Measurements from ENCODE around the gene NDRG3. TPM values are rescaled to one million over a fixed set of nuclear protein-coding genes. Genes with fewer than 3 reads are reported as not detected.
"Not testable (repeated sequence)": the region's sequence is repeated elsewhere in the genome, so short reads cannot be mapped to it uniquely, and the experiment has no call there.

The NDRG3 gene
- total RNA-seq, 2 experiments from 2014 or later, result 32.8 to 41.2 TPM

DNA sequence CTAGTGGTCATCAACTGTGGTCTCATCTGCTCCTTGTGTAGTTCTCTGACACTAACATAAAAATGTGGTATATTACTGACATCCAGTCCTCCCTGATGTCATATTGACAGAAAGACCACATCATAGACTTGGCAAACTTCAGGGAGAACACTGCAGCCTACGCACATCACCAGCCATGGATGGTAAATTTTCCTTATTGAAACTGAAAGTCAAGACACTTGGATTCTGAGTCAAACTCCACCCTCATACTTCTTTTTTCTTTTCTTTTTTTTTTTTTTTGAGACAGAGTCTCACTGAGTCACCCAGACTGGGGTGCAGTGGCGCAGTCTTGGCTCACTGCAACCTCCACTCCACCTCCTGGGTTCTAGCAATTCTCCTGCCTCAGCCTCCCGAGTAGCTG, 25.4 kb downstream of the NDRG3 start:
- POLR2A ChIA-PET, result no interaction called here
- Mint-ChIP-seq H3K27me3 (no peaks in the 10 kb centered on the region), H3K4me3 (no peak overlapping the region), H3K27ac (no peak overlapping the region), H3K36me3 (ENCODE audit: low read depth) (peaks cover 13% of the 10 kb centered on the region), H3K4me1 (peaks cover 12% of the 10 kb centered on the region), H3K9me3 (no peaks in the 10 kb centered on the region)
- CTCF ChIA-PET, result interaction anchor here (1.1 kb wide), 1 partner anchor 34 kb away, joined by 3 read pairs; no protein-coding TSS in a partner anchor
- DNase-seq, result no peak

DNA sequence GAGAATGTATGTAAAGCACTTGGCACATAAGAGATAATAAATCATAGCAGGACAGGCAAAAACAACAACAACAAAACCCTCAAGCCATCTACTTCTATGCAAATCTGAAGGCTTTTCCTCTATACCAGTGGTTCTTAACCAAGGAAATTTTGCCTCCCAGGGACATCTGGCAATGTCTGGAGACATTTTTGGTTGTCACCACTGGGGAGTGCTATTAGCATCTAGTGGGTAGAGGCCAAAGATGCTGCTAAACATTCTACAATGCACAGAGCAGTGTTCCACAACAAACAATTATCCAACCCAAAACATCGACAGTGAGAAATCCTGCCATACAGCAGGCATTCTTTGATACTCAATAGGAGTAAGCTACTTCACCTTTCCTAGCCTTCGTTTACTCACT, 28.2 kb downstream of the NDRG3 start:
- ChIA-PET CTCF (interaction anchor here (0.7 to 1.8 kb wide), 4 partner anchors 12 to 37 kb away, joined by 3 to 4 read pairs (median 3); no protein-coding TSS in a partner anchor), POLR2A (interaction anchor here (0.6 kb wide), 1 partner anchor 94 kb away, joined by 11 read pairs; no protein-coding TSS in a partner anchor)
- no peak overlapping the region for H3K4me3 Mint-ChIP-seq
- DNase-seq, result peak; percentile 21
- H3K27ac Mint-ChIP-seq, result no peak overlapping the region
- H3K4me1 Mint-ChIP-seq, result peaks cover 12% of the 10 kb centered on the region
- H3K36me3 Mint-ChIP-seq (ENCODE audit: low read depth), result peaks cover 13% of the 10 kb centered on the region
- H3K9me3 Mint-ChIP-seq, result no peaks in the 10 kb centered on the region
- no peaks in the 10 kb centered on the region for H3K27me3 Mint-ChIP-seq

DNA sequence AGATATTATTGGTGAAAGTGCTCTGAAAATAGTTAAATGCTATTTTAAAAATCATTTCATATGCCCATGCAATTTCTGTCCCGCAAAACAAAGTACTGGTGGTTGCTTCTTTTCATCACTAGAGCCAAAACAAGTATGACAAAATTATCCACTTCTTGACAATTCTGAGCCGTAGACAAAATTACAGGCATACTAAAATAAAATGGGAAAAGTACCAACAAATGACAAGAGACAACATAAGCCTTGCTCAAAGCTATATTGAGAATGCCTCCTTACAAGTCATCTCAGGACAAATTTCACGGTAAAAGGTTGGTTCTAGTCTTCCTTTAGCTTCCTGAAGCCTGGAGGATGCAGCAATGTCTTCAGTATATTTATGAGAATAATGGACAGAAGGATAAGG, 28.9 kb downstream of the NDRG3 start:
- Mint-ChIP-seq H3K9me3 (no peaks in the 10 kb centered on the region), H3K27me3 (no peaks in the 10 kb centered on the region), H3K36me3 (ENCODE audit: low read depth) (peaks cover 13% of the 10 kb centered on the region), H3K27ac (no peak overlapping the region), H3K4me3 (no peak overlapping the region), H3K4me1 (peaks cover 12% of the 10 kb centered on the region)
- ChIA-PET CTCF (interaction anchor here (0.9 kb wide), 1 partner anchor 38 kb away, joined by 3 read pairs; no protein-coding TSS in a partner anchor), POLR2A (no interaction called here)
- no peak for DNase-seq

DNA sequence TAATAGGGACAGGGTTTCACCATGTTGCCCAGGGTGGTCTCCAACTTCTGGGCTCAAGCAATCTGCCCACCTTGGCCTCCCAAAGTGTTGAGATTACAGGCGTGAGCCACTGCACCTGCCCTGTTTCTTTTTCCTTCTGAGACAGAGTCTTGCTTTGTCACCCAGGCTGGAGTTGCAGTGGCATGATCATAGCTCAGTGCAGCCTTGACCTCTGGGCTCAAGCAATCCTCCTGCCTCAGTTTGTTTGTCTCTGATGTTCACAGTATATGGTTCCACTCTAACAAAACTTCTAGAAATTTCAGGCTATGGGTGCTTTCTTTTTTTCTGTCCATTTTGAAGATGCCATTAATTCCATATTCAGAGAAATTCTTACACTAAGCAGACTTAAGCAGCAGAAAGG, 33.1 kb downstream of the NDRG3 start:
- Mint-ChIP-seq H3K27ac (no peak overlapping the region), H3K4me3 (no peak overlapping the region), H3K4me1 (no peaks in the 10 kb centered on the region), H3K9me3 (no peaks in the 10 kb centered on the region), H3K36me3 (ENCODE audit: low read depth) (no peaks in the 10 kb centered on the region), H3K27me3 (no peaks in the 10 kb centered on the region)
- ChIA-PET CTCF (no interaction called here), POLR2A (no interaction called here)
- no peak for DNase-seq

DNA sequence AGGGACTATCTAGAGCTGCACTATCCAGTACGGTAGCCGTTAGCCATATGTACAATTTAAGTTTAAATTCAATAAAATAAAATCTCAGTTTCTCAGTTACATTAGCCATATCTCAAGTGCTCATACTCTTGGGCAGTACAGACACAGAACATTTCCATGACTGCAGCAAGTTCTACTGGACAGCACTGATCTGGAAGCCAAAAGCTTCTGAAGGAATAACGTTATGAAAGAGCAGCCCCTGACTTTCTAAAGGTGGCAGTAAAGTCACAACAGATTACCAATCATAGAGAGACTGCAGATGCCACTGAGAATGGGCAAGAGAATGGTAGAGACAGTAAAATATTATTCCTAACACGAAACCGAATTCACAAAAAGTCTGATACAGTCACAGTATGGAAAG, 36.8 kb downstream of the NDRG3 start:
- Mint-ChIP-seq H3K27ac (no peak overlapping the region), H3K36me3 (ENCODE audit: low read depth) (peaks cover 2% of the 10 kb centered on the region), H3K4me1 (peaks cover 2% of the 10 kb centered on the region), H3K9me3 (no peaks in the 10 kb centered on the region), H3K4me3 (no peak overlapping the region), H3K27me3 (no peaks in the 10 kb centered on the region)
- CTCF ChIA-PET, result interaction anchor here (0.6 kb wide), 1 partner anchor 272 kb away, joined by 3 read pairs; no protein-coding TSS in a partner anchor
- POLR2A ChIA-PET, result no interaction called here
- DNase-seq, result no peak

DNA sequence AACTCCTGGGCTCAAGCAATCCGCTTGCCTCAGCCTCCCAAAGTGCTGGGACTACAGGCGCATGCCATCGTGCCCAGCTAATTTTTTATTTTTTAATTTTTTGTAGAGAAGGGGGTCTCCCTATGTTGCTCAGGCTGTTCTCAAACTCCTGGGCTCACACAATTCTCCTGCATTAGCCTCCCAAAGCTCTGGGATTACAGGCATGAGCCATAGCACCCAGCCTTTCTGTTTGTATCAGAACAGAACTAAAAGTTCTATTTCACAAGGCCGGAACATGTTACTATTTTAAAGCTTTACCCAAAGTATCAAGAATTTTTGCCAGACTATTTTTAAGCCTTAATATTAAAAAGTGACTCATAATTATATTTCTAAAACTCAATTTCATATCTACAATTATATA, 42.4 kb downstream of the NDRG3 start:
- no peak for DNase-seq
- ChIA-PET POLR2A (no interaction called here), CTCF (no interaction called here)
- Mint-ChIP-seq H3K4me3 (no peak overlapping the region), H3K27me3 (no peaks in the 10 kb centered on the region), H3K9me3 (no peaks in the 10 kb centered on the region), H3K27ac (no peak overlapping the region), H3K36me3 (ENCODE audit: low read depth) (peaks cover 2% of the 10 kb centered on the region), H3K4me1 (peaks cover 2% of the 10 kb centered on the region)

DNA sequence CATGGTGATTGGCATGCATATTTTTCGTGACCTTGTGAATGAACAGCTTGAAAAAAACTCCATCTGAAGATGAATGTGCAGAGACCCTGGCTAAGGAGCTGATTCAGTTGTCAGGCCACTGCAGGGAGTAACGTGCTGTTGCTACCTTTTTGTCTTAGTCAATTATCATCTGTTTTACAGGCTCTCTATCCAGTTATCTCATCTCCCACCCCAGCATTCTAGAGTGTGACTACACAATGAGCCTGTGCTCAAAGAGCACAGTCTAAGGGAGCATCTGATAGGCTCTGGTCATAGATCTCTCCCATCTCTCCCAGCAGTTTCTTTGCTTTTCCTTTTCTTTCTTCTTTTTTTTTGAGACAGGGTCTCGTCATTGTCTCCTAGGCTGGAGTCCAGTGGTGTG, 45.5 kb downstream of the NDRG3 start:
- no peak for DNase-seq
- Mint-ChIP-seq H3K4me1 (no peaks in the 10 kb centered on the region), H3K27ac (no peak overlapping the region), H3K27me3 (no peaks in the 10 kb centered on the region), H3K4me3 (no peak overlapping the region), H3K36me3 (ENCODE audit: low read depth) (no peaks in the 10 kb centered on the region), H3K9me3 (no peaks in the 10 kb centered on the region)
- ChIA-PET POLR2A (no interaction called here), CTCF (interaction anchor here (0.7 to 1.6 kb wide), 2 partner anchors 11 to 87 kb away, joined by 3 read pairs; no protein-coding TSS in a partner anchor)

DNA sequence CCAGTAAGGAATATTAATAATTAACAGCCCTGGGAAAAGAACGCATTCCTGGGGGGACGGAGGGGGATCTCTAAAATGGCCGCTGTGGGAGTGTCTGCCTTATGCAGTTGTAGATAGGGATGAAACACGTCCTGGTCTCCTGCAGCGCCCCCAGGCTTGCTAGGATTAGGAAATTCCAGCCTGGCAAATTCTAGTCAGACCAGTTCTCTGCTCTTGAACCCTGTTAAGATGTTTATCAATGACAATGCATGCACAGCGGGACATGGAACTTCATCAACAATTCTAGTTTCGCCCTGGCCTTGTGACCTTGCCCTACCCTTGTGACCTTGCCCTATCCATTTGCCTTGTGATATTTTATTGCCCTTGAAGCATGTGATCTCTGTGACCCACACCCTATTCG, 50.4 kb downstream of the NDRG3 start:
- H3K27me3 Mint-ChIP-seq; H3K9me3 Mint-ChIP-seq; H3K4me1 Mint-ChIP-seq; H3K36me3 Mint-ChIP-seq (ENCODE audit: low read depth); H3K4me3 Mint-ChIP-seq; DNase-seq; POLR2A ChIA-PET; H3K27ac Mint-ChIP-seq: not testable (repeated sequence)
- CTCF ChIA-PET, result interaction anchor here (1.2 kb wide), 1 partner anchor 11 kb away, joined by 3 read pairs; no protein-coding TSS in a partner anchor

DNA sequence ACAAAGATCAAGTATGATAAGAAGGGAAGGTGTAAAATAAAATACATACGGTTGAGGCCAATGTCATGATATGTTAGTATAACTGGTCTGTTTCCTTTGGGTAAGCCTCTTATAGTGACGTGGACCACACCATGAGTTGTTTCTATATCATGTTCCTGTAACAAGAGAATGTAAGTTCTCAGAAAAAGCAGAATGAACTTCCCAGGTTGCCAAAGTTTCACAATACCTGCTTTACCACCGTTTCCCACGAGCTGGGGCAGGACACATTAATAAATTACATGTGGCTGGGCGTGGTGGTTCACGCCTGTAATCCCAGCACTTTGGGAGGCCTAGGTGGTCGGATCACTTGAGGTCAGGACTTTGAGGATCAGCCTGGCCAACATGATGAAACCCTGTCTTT, 57.3 kb downstream of the NDRG3 start:
- no peak for DNase-seq

DNA sequence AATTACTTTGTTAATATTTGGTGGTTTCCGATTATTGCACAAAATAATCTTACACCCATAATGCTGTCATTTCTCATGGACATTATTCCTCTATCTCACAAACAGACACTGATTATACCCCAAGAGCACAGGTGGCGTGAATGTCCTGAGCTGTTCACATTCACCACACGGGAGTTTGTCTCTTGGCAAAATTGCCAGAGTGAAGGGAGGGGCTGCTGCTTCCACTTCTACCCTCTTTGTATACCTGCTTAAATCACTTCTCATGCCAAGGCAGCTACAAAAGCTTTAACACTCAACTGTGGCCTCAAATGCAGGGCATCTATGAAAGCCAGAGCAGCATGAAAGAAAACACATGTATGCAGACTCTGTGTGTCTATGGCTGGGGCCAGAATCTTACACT, 58.0 kb downstream of the NDRG3 start:
- no peaks in the 10 kb centered on the region for H3K27me3 Mint-ChIP-seq
- no peak overlapping the region for H3K27ac Mint-ChIP-seq
- H3K4me1 Mint-ChIP-seq, result peaks cover 6% of the 10 kb centered on the region
- peaks cover 2% of the 10 kb centered on the region for H3K36me3 Mint-ChIP-seq (ENCODE audit: low read depth)
- H3K9me3 Mint-ChIP-seq, result no peaks in the 10 kb centered on the region
- H3K4me3 Mint-ChIP-seq, result no peak overlapping the region
- ChIA-PET CTCF (interaction anchor here (1.4 kb wide), 1 partner anchor 20 kb away, joined by 3 read pairs; no protein-coding TSS in a partner anchor), POLR2A (no interaction called here)
- DNase-seq, result no peak

More for the DNA sequence above, 57.3 kb downstream of the NDRG3 start:
- H3K27me3 Mint-ChIP-seq, result no peaks in the 10 kb centered on the region
- peaks cover 2% of the 10 kb centered on the region for H3K36me3 Mint-ChIP-seq (ENCODE audit: low read depth)
- CTCF ChIA-PET, result interaction anchor here (0.7 to 1.4 kb wide), 2 partner anchors 21 to 496 kb away, joined by 3 read pairs; no protein-coding TSS in a partner anchor
- H3K9me3 Mint-ChIP-seq, result no peaks in the 10 kb centered on the region
- H3K4me3 Mint-ChIP-seq, result no peak overlapping the region
- POLR2A ChIA-PET, result no interaction called here
- H3K4me1 Mint-ChIP-seq, result peaks cover 6% of the 10 kb centered on the region
- peak overlapping the region; percentile 16 for H3K27ac Mint-ChIP-seq

DNA sequence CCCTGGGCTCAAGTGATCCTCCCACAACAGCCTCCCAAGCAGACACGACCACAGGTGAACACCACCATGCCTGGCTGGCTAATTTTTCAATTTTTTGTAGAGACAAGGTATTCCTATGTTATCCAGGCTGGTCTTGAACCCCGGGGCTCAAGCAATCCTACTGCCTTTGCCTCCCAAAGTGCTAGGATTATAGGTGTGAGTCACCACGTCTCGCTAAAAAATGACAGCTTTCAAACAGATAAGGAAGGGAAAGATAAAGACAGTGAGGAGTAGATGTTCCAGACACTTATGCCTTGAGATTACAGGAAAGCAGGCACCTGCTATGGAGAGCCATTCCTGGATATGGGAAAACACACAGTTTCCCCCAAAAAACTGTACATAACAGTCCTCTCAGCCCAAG, 58.9 kb downstream of the NDRG3 start:
- Mint-ChIP-seq H3K9me3 (no peaks in the 10 kb centered on the region), H3K27ac (no peak overlapping the region), H3K4me3 (no peak overlapping the region), H3K36me3 (ENCODE audit: low read depth) (peaks cover 5% of the 10 kb centered on the region), H3K27me3 (no peaks in the 10 kb centered on the region), H3K4me1 (peaks cover 6% of the 10 kb centered on the region)
- ChIA-PET POLR2A (no interaction called here), CTCF (interaction anchor here (0.9 kb wide), 1 partner anchor 280 kb away, joined by 4 read pairs; no protein-coding TSS in a partner anchor)
- no peak for DNase-seq

DNA sequence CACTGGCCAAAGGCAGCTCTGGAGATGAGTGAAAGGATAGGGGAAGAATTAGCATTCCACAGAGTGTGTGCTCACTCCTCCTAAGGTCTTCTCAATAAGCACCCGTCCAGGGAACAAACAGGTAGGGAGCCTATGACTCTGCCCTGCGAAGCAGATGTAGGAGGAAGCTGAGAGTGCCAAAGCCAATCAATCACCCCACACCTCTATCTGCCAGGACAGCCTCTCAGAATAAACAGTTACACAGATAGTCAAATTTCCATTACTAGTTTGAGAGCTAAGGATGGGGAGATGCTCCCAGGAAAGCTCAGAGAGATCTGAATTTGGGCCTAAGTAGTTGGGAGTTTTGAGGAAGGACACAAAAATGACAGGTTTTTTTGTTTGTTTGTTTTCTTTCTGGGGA, 59.4 kb downstream of the NDRG3 start:
- ChIA-PET CTCF (interaction anchor here (0.9 kb wide), 1 partner anchor 280 kb away, joined by 4 read pairs; no protein-coding TSS in a partner anchor), POLR2A (no interaction called here)
- no peak for DNase-seq
- H3K4me1 Mint-ChIP-seq, result peaks cover 6% of the 10 kb centered on the region
- H3K27me3 Mint-ChIP-seq, result no peaks in the 10 kb centered on the region
- H3K36me3 Mint-ChIP-seq (ENCODE audit: low read depth), result peaks cover 5% of the 10 kb centered on the region
- no peak overlapping the region for H3K27ac Mint-ChIP-seq
- H3K9me3 Mint-ChIP-seq, result no peaks in the 10 kb centered on the region
- no peak overlapping the region for H3K4me3 Mint-ChIP-seq

DNA sequence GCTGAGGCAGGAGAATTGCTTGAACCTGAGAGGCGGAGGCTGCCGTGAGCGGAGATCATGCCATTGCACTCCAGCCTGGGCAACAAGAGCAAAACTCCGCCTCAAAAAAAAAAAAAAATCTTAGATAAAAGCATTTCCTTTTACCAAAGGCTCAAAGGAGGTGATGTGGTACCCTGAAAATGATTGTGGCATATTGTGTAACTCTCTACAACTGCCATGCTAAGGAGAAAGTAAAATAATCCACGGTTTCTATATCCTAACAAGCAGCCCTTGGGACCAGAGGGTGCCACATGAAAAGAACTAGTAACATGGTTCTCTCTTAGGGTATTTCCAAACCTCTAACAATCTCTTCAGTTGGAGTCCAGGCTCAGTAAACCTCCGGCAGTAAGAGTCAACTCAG, 61.1 kb downstream of the NDRG3 start:
- Mint-ChIP-seq H3K36me3 (ENCODE audit: low read depth) (peaks cover 5% of the 10 kb centered on the region), H3K4me1 (peaks cover 6% of the 10 kb centered on the region), H3K9me3 (no peaks in the 10 kb centered on the region), H3K27ac (no peak overlapping the region), H3K4me3 (no peak overlapping the region), H3K27me3 (no peaks in the 10 kb centered on the region)
- ChIA-PET CTCF (interaction anchor here (1.1 to 1.3 kb wide), 3 partner anchors 8 to 18 kb away, joined by 3 to 5 read pairs (median 4); no protein-coding TSS in a partner anchor), POLR2A (no interaction called here)
- no peak for DNase-seq

DNA sequence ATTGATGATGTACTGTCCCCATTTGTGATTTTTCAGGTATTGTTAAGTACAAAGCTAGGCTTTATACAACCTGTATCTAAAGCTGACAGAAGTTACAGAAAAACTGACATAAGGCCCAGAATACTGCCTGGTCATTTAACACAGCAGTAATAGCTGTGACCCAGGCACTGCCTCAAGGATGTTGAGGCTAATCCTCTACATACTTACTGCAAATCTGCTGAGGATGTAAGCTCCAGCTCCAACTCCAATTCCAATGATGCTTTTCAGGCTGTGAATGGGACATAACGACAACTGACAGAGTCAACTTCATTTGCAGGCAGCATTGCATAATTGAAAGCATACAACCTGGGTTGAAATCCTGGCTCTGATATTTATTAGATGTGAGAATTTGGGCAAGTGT, 63.6 kb downstream of the NDRG3 start:
- ChIA-PET CTCF (interaction anchor here (2.4 kb wide), 1 partner anchor 16 kb away, joined by 7 read pairs; no protein-coding TSS in a partner anchor), POLR2A (no interaction called here)
- Mint-ChIP-seq H3K27ac (no peak overlapping the region), H3K36me3 (ENCODE audit: low read depth) (peaks cover 8% of the 10 kb centered on the region), H3K4me1 (peaks cover 6% of the 10 kb centered on the region), H3K4me3 (no peak overlapping the region), H3K9me3 (no peaks in the 10 kb centered on the region), H3K27me3 (no peaks in the 10 kb centered on the region)
- no peak for DNase-seq

Data from activated CD4-positive, alpha-beta T cell treated with anti-CD3 and anti-CD28 coated beads, Interleukin-2, amount 10 ng/mL, durations not matched to agents 7 days and 5 days (primary cell).